OCI-LY7 (cell line): ENCODE measurements around the gene KIAA1210. TPM values are rescaled to one million over a fixed set of nuclear protein-coding genes. Genes with fewer than 3 reads are reported as not detected.
A peak's percentile ranks its signal among the peaks of the same experiment; 100 is the strongest.

ENCODE experiments used
- BruUV-seq: library from RNA; stranded (reverse); fragments of 400-500 nt; replicated peaks from 2 replicates; lab custom pipeline; 2021; lab: Mats Ljungman, UMichigan
- CTCF ChIA-PET: fragments of 300-600 bp; sonication (Branson Sonifier 250); formaldehyde crosslinking; loops from one replicate; lab custom pipeline; 2022; ENCODE audit warnings: antibody characterized with exemption; ENCODE audit not compliant: unreplicated experiment; lab: Charles Lee
- POLR2A ChIA-PET: fragments of 300-600 bp; sonication (Branson Sonifier 250); formaldehyde crosslinking; loops from one replicate; lab custom pipeline; 2022; ENCODE audit warnings: antibody characterized with exemption; lab: Charles Lee
- DNase-seq: peaks from one replicate; pipeline ENCODE4 v3.0.0-alpha.2; 2015; ENCODE audit warnings: low spot score
- H2AFZ ChIP-seq: fragments of 200-600 bp; sonication (generic), shearing (Covaris generic); 2 replicates; pipeline ENCODE4 v1.6.1; 2014; ENCODE audit warnings: mild to moderate bottlenecking, antibody characterized with exemption, low read length, moderate library complexity
- H3K27ac ChIP-seq: fragments of 200-600 bp; sonication (generic); 2 replicates; pipeline ENCODE4 v1.5.1; 2014; ENCODE audit warnings: mixed run types, low read depth, mild to moderate bottlenecking, moderate library complexity, low read length, inconsistent platforms; ENCODE audit not compliant: poor library complexity, severe bottlenecking
- H3K36me3 ChIP-seq: fragments of 200-600 bp; sonication (generic); 2 replicates; pipeline ENCODE4 v1.6.1; 2014; ENCODE audit warnings: mild to moderate bottlenecking, antibody characterized with exemption, low read length, moderate library complexity, mixed read lengths; ENCODE audit not compliant: insufficient read depth
- H3K4me1 ChIP-seq: fragments of 200-600 bp; sonication (generic); 2 replicates; pipeline ENCODE4 v1.5.1; 2014; ENCODE audit warnings: mild to moderate bottlenecking, low read length; ENCODE audit not compliant: insufficient read depth, poor library complexity, severe bottlenecking
- H3K4me2 ChIP-seq: fragments of 200-600 bp; sonication (generic); 2 replicates; pipeline ENCODE4 v1.6.1; 2014; ENCODE audit warnings: mild to moderate bottlenecking, low read length
- H3K4me3 ChIP-seq: fragments of 200-600 bp; sonication (generic); 2 replicates; pipeline ENCODE4 v1.5.1; 2014; ENCODE audit warnings: mild to moderate bottlenecking, low read depth, low read length; ENCODE audit not compliant: poor library complexity, severe bottlenecking
- H3K79me2 ChIP-seq: fragments of 200-600 bp; sonication (generic); 2 replicates; pipeline ENCODE4 v1.6.1; 2016; ENCODE audit warnings: low read depth, mild to moderate bottlenecking, low read length, moderate library complexity, mixed read lengths; ENCODE audit not compliant: insufficient read depth
- H3K9me2 ChIP-seq: fragments of 200-600 bp; sonication (generic); 2 replicates; pipeline ENCODE4 v1.6.1; 2016; ENCODE audit warnings: mild to moderate bottlenecking, low read length, mixed read lengths; ENCODE audit not compliant: insufficient read depth
- H3K9me3 ChIP-seq: fragments of 200-600 bp; sonication (generic); 2 replicates; pipeline ENCODE4 v1.6.1; 2014; ENCODE audit warnings: mild to moderate bottlenecking, mixed run types, low read length, mixed read lengths
- H4K20me1 ChIP-seq: fragments of 200-600 bp; sonication (generic); 2 replicates; pipeline ENCODE4 v1.6.1; 2014; ENCODE audit warnings: mild to moderate bottlenecking, antibody characterized with exemption, low read length, moderate library complexity, mixed read lengths; ENCODE audit not compliant: insufficient read depth
- EZH2phosphoT487 ChIP-seq: fragments of 200-600 bp; sonication (generic); IDR thresholded peaks from 2 replicates; pipeline ENCODE4 v1.6.1; 2018; ENCODE audit warnings: low read depth, borderline replicate concordance, mild to moderate bottlenecking, mixed run types, antibody characterized with exemption, low read length, moderate library complexity, mixed read lengths
- intact Hi-C: fragments of 100-400 bp; cut with micrococcal nuclease; formaldehyde crosslinking; loops from one replicate; pipeline ENCODE4 v1.10.0; 2022; ENCODE audit not compliant: unreplicated experiment
- total RNA-seq, 2 experiments: library from RNA; depleted of rRNA in 1 of 2; stranded (reverse); fragments of >200 nt in 1 of 2; shearing (Covaris generic) in 1 of 2; gene quantifications; 2 replicates each; pipeline ENCODE4 v1.2.3, GENCODE V29; 2014 to 2022
- TF ChIP-seq, protein P1 (sequence below): fragments of 200-600 bp; sonication (generic); conservative IDR thresholded peaks from 2 replicates; pipeline ENCODE4 v1.5.1; 2014; ENCODE audit warnings: mild to moderate bottlenecking, antibody characterized with exemption, low read length, moderate library complexity, mixed read lengths

The KIAA1210 gene
- total RNA-seq, 2 experiments from 2014 or later = not detected

DNA sequence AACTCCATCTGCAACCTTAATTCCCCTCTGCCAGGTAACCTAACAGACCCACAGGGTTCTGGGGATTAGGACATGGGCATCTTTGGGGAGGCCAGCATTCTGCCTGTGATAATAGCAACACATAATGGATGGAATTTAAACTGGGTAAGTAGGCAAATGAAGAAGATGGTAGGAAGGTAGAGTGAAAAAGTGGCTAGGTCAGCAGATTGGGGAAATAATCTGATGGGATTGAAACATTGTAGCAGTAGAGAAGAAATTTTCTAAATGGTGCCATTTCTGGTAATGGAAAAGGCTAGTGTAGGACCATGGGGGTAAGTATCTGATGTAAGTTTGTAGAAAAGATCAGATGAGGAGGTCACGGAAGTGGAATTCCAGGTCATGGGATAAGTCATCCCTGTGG lies 57.9 kb downstream of the KIAA1210 start:
- no peaks in the 10 kb centered on the region for H3K79me2 ChIP-seq
- intact Hi-C loops = loop anchor here (5.0 kb wide), 2 partner anchors 62 to 222 kb away; no protein-coding TSS in a partner anchor
- no peaks in the 10 kb centered on the region for H3K36me3 ChIP-seq
- ChIA-PET CTCF (no interaction called here), POLR2A (no interaction called here)
- H3K27ac ChIP-seq = no peak overlapping the region
- no peak overlapping the region for H2AFZ ChIP-seq
- H3K4me3 ChIP-seq = no peak overlapping the region
- H4K20me1 ChIP-seq = no peaks in the 10 kb centered on the region
- no peaks in the 10 kb centered on the region for H3K9me3 ChIP-seq
- no peak overlapping the region for H3K4me2 ChIP-seq
- no peaks in the 10 kb centered on the region for H3K4me1 ChIP-seq
- no TSS peak for BruUV-seq
- TF ChIP-seq EZH2phosphoT487 = no peak
- TF ChIP-seq, protein P1, sequence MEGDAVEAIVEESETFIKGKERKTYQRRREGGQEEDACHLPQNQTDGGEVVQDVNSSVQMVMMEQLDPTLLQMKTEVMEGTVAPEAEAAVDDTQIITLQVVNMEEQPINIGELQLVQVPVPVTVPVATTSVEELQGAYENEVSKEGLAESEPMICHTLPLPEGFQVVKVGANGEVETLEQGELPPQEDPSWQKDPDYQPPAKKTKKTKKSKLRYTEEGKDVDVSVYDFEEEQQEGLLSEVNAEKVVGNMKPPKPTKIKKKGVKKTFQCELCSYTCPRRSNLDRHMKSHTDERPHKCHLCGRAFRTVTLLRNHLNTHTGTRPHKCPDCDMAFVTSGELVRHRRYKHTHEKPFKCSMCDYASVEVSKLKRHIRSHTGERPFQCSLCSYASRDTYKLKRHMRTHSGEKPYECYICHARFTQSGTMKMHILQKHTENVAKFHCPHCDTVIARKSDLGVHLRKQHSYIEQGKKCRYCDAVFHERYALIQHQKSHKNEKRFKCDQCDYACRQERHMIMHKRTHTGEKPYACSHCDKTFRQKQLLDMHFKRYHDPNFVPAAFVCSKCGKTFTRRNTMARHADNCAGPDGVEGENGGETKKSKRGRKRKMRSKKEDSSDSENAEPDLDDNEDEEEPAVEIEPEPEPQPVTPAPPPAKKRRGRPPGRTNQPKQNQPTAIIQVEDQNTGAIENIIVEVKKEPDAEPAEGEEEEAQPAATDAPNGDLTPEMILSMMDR = no peak
- no peak for DNase-seq
- no peaks in the 10 kb centered on the region for H3K9me2 ChIP-seq

DNA sequence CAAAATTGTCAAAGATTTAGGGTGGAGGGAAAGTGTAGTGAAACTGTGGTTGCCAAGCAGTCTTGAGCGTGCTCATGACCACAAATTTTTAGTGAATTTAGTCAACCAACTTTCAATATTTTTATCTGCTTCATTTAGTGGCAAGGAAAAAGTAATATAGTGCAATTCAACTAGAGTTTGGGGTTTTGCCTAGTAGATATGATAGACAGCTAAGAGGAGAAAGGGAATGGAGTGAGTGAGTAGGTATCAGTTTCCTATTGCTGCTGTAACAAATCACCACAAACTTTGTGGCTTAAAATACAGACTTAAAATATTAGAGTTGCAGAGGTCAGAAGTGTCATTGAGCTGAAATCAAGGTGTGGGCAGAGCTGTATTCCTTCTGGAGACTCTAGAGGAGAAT lies 58.5 kb downstream of the KIAA1210 start:
- Histone ChIP-seq H2AFZ (no peak overlapping the region), H3K36me3 (no peaks in the 10 kb centered on the region), H3K79me2 (no peaks in the 10 kb centered on the region), H3K9me3 (no peaks in the 10 kb centered on the region), H3K4me1 (no peaks in the 10 kb centered on the region), H3K9me2 (no peaks in the 10 kb centered on the region), H4K20me1 (no peaks in the 10 kb centered on the region), H3K4me3 (no peak overlapping the region), H3K4me2 (no peak overlapping the region), H3K27ac (no peak overlapping the region)
- CTCF ChIA-PET = no interaction called here
- TF ChIP-seq EZH2phosphoT487 = no peak
- TF ChIP-seq, protein P1 = no peak
- no peak for DNase-seq
- intact Hi-C loops = loop anchor here (5.0 kb wide), 2 partner anchors 62 to 222 kb away; no protein-coding TSS in a partner anchor
- POLR2A ChIA-PET = interaction anchor here (0.5 kb wide), 1 partner anchor 214 kb away, joined by 3 read pairs; no protein-coding TSS in a partner anchor
- BruUV-seq = no TSS peak

DNA sequence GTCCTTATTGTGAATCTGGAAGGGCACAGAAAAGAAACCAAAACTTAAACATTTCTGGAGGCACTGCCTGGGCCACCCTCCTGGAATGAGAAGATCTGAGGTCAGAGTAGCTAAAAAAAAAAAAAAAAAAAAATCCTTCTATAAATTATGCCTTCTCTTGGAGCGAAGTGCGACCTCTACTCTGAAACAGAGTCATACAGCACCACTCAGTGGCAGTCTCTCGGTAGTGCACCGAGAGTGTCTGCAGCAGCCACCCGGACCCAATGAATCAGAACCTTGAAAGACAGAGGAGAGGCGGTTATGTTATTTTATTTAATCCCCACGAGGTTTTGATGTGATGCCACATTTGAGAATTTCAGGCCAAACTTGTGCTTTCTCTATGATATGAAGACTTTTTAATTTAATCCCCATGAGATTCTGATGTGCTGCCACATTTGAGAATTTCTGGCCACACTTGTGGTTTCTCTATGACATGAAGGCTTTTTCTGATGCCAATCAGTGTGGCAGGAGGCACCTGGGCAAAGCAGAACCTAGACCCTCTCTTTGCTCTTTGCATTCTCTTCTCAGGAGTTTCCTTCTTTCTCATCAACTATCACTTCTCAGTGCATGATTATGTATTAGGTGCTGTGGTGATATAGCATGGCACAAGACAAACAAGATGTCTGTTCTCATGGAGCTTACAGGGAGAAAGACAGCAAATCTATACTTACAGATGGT lies 60.4 kb downstream of the KIAA1210 start:
- TF ChIP-seq, protein P1 = peak; percentile 68
- TF ChIP-seq EZH2phosphoT487 = no peak
- Histone ChIP-seq H3K27ac (no peak overlapping the region), H4K20me1 (no peaks in the 10 kb centered on the region), H2AFZ (no peak overlapping the region), H3K36me3 (no peaks in the 10 kb centered on the region), H3K9me3 (no peaks in the 10 kb centered on the region), H3K9me2 (no peaks in the 10 kb centered on the region), H3K4me1 (no peaks in the 10 kb centered on the region), H3K79me2 (no peaks in the 10 kb centered on the region), H3K4me2 (no peak overlapping the region), H3K4me3 (no peak overlapping the region)
- no TSS peak for BruUV-seq
- CTCF ChIA-PET = no interaction called here
- POLR2A ChIA-PET = no interaction called here
- DNase-seq = peak; percentile 43
- intact Hi-C loops = loop anchor here (5.0 kb wide), 2 partner anchors 60 to 220 kb away; no protein-coding TSS in a partner anchor
